GM19395 (cell line): ENCODE results near the gene RNF126.

Experiments used
- ATAC-seq: cut with Tn5 transposase; IDR thresholded peaks from one replicate; pipeline ENCODE4 v1.9.1; 2021; ENCODE audit warnings: mild to moderate bottlenecking, moderate library complexity; ENCODE audit not compliant: unreplicated experiment

The RNF126 gene

GRCh38 chr19:664913-665443, 2.0 kb upstream of the RNF126 start:
- ATAC-seq, result no peak

GRCh38 chr19:663682-664117, 686 bp upstream of the RNF126 start:
- ATAC-seq, result no peak

GRCh38 chr19:662207-662961, 630 bp downstream of the RNF126 start:
- ATAC-seq, result peak; percentile 9

GRCh38 chr19:661427-662196, 1.4 kb downstream of the RNF126 start:
- ATAC-seq, result no peak

GRCh38 chr19:660793-661426, 2.1 kb downstream of the RNF126 start:
- no peak for ATAC-seq

GRCh38 chr19:658916-659839, 3.8 kb downstream of the RNF126 start:
- no peak for ATAC-seq

- ATAC-seq, result no peak
These were observed 4.8 kb downstream of the RNF126 start for GRCh38 chr19:658059-658839.

- ATAC-seq, result no peak
These were observed 5.4 kb downstream of the RNF126 start for GRCh38 chr19:657611-658010.

GRCh38 chr19:656751-657559, 6.1 kb downstream of the RNF126 start:
- ATAC-seq, result no peak

GRCh38 chr19:655691-656090, 7.3 kb downstream of the RNF126 start:
- ATAC-seq, result no peak

GRCh38 chr19:653425-653824, 9.6 kb downstream of the RNF126 start:
- no peak for ATAC-seq

- ATAC-seq, result no peak
These were observed 10.3 kb downstream of the RNF126 start for GRCh38 chr19:652467-653389.

GRCh38 chr19:651991-652390, 11.0 kb downstream of the RNF126 start:
- no peak for ATAC-seq

GRCh38 chr19:651114-651818, 11.7 kb downstream of the RNF126 start:
- ATAC-seq, result no peak

- ATAC-seq, result no peak
These were observed 12.9 kb downstream of the RNF126 start for GRCh38 chr19:650121-650520.

- ATAC-seq, result no peak
These were observed 13.9 kb downstream of the RNF126 start for GRCh38 chr19:648904-649801.
